ENCODE data around the gene SLC12A4. TPM values are rescaled to one million over a fixed set of nuclear protein-coding genes. Genes with fewer than 3 reads are reported as not detected.

Gene SLC12A4
- total RNA-seq, 1 experiment from 2014 or later, result 107 TPM

- no peaks in the 10 kb centered on the region for H3K9me3 Mint-ChIP-seq (ENCODE audit: unreplicated experiment)
- intact Hi-C loops (cut with micrococcal nuclease; ENCODE audit: unreplicated experiment), result no loop called here
- no peaks in the 10 kb centered on the region for H3K27me3 Mint-ChIP-seq (ENCODE audit: insufficient read depth, unreplicated experiment)
- no peak overlapping the region for H3K27ac Mint-ChIP-seq (ENCODE audit: unreplicated experiment)
- Histone ChIP-seq H3K4me1 (no peaks in the 10 kb centered on the region), H3K36me3 (ENCODE audit: control insufficient read depth, insufficient read depth, low read length) (peaks cover 6% of the 10 kb centered on the region), H3K27me3 (replicated peaks; ENCODE audit: control insufficient read depth, insufficient read depth, low read length) (no peaks in the 10 kb centered on the region), H3K4me3 (ENCODE audit: low read depth, low read length) (no peak overlapping the region), H3K9me3 (no peaks in the 10 kb centered on the region)
- no peak for TF ChIP-seq CTCF (IDR thresholded peaks at IDR 0.05; ENCODE audit: insufficient read depth in 1 of 2, low read depth in 1 of 2, low read length in 1 of 2, severe bottlenecking in 1 of 2, unreplicated experiment in 1 of 2)
- BruUV-seq (replicated peaks), result no TSS peak
- ChIA-PET POLR2A (no interaction called here), CTCF (interaction anchor here (0.6 to 1.5 kb wide), 5 partner anchors 18 to 118 kb away, joined by 3 to 4 read pairs (median 3); no protein-coding TSS in a partner anchor)
- peaks cover 7% of the 10 kb centered on the region for H3K36me3 Mint-ChIP-seq (ENCODE audit: insufficient read depth, unreplicated experiment)
- no peaks in the 10 kb centered on the region for H3K4me1 Mint-ChIP-seq (ENCODE audit: low read depth, unreplicated experiment)
- H3K4me3 Mint-ChIP-seq (ENCODE audit: unreplicated experiment), result no peak overlapping the region
- DNase-seq, result no peak
Observed at GRCh38 chr16:67922740-67923139, 45.7 kb downstream of the SLC12A4 start.

GRCh38 chr16:67922221-67922620 is 46.2 kb downstream of the SLC12A4 start:
- H3K27me3 ChIP-seq (replicated peaks; ENCODE audit: control insufficient read depth, insufficient read depth, low read length), result no peaks in the 10 kb centered on the region
- Mint-ChIP-seq H3K27ac (ENCODE audit: unreplicated experiment) (no peak overlapping the region), H3K27me3 (ENCODE audit: insufficient read depth, unreplicated experiment) (no peaks in the 10 kb centered on the region), H3K4me3 (ENCODE audit: unreplicated experiment) (no peak overlapping the region), H3K36me3 (ENCODE audit: insufficient read depth, unreplicated experiment) (peaks cover 7% of the 10 kb centered on the region), H3K9me3 (ENCODE audit: unreplicated experiment) (no peaks in the 10 kb centered on the region), H3K4me1 (ENCODE audit: low read depth, unreplicated experiment) (no peaks in the 10 kb centered on the region)
- H3K9me3 ChIP-seq, result no peaks in the 10 kb centered on the region
- no TSS peak for BruUV-seq (replicated peaks)
- intact Hi-C loops (cut with micrococcal nuclease; ENCODE audit: unreplicated experiment), result no loop called here
- ChIA-PET CTCF (interaction anchor here (0.6 to 1.5 kb wide), 4 partner anchors 19 to 118 kb away, joined by 3 to 4 read pairs (median 4); no protein-coding TSS in a partner anchor), POLR2A (no interaction called here)
- TF ChIP-seq CTCF (IDR thresholded peaks at IDR 0.05; ENCODE audit: insufficient read depth in 1 of 2, low read depth in 1 of 2, low read length in 1 of 2, severe bottlenecking in 1 of 2, unreplicated experiment in 1 of 2), result no peak
- H3K36me3 ChIP-seq (ENCODE audit: control insufficient read depth, insufficient read depth, low read length), result peaks cover 6% of the 10 kb centered on the region
- no peaks in the 10 kb centered on the region for H3K4me1 ChIP-seq
- no peak for DNase-seq
- H3K4me3 ChIP-seq (ENCODE audit: low read depth, low read length), result no peak overlapping the region

- TF ChIP-seq CTCF (IDR thresholded peaks at IDR 0.05; ENCODE audit: insufficient read depth in 1 of 2, low read depth in 1 of 2, low read length in 1 of 2, severe bottlenecking in 1 of 2, unreplicated experiment in 1 of 2), result peak in 1 of 2 experiments; percentile 30
- Mint-ChIP-seq H3K27ac (ENCODE audit: unreplicated experiment) (no peak overlapping the region), H3K27me3 (ENCODE audit: insufficient read depth, unreplicated experiment) (no peaks in the 10 kb centered on the region), H3K4me3 (ENCODE audit: unreplicated experiment) (no peak overlapping the region), H3K4me1 (ENCODE audit: low read depth, unreplicated experiment) (peaks cover 7% of the 10 kb centered on the region), H3K36me3 (ENCODE audit: insufficient read depth, unreplicated experiment) (peaks cover 7% of the 10 kb centered on the region), H3K9me3 (ENCODE audit: unreplicated experiment) (no peaks in the 10 kb centered on the region)
- no peaks in the 10 kb centered on the region for H3K27me3 ChIP-seq (replicated peaks; ENCODE audit: control insufficient read depth, insufficient read depth, low read length)
- ChIA-PET POLR2A (interaction anchor here (0.6 kb wide), 1 partner anchor 304 kb away, joined by 9 read pairs; no protein-coding TSS in a partner anchor), CTCF (interaction anchor here (0.5 to 2.0 kb wide), 4 partner anchors 36 to 406 kb away, joined by 3 to 12 read pairs (median 6); partner anchors contain the start of genes RANBP10 and TSNAXIP1)
- no TSS peak for BruUV-seq (replicated peaks)
- peaks cover 6% of the 10 kb centered on the region for H3K36me3 ChIP-seq (ENCODE audit: control insufficient read depth, insufficient read depth, low read length)
- H3K9me3 ChIP-seq, result no peaks in the 10 kb centered on the region
- no peak overlapping the region for H3K4me3 ChIP-seq (ENCODE audit: low read depth, low read length)
- DNase-seq, result no peak
- H3K4me1 ChIP-seq, result no peaks in the 10 kb centered on the region
- intact Hi-C loops (cut with micrococcal nuclease; ENCODE audit: unreplicated experiment), result no loop called here
Observed at GRCh38 chr16:67919622-67920221, 48.7 kb downstream of the SLC12A4 start.
